ENCODE data around the gene ATP8A2.

DNA sequence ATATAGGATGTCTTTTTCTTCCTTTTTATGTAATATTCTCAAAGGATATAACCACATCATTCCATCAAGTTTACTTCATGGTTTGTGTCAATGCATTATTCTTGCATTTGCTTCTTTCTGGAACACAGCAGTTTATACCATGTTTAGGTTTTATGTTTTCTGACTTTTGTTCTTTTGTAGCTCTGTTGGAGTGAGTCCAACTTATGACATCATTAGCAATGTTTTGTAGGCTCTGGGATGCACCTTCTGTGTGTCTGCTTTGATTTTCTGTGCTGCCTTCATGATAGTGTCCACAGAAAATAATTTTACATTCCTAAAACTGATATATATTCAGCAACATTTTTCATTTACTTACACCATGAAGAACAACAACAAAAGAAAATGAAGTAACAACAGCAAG lies 611.1 kb downstream of the ATP8A2 start:
- TF ChIP-seq TAF1 (IDR thresholded peaks at IDR 0.05; ENCODE audit: borderline replicate concordance, insufficient read depth, low read length) = no peak
- TF ChIP-seq POLR2AphosphoS5 (IDR thresholded peaks at IDR 0.05; ENCODE audit: low read depth, low read length) = no peak

Measured in PFSK-1 (cell line).